Keratinocyte (primary cell): ENCODE data around the gene SPC24. TPM values are rescaled to one million over a fixed set of nuclear protein-coding genes. Genes with fewer than 3 reads are reported as not detected.

Source experiments
- DNase-seq: peaks from one replicate; pipeline ENCODE4 v3.0.0-alpha.2; 2011; ENCODE audit warnings: low read depth, missing footprints, low spot score
- FAIRE-seq: peaks from 2 replicates; lab custom pipeline; 2011; peaks lifted over from hg19 to GRCh38; lab: Jason Lieb, UNC
- H2AFZ ChIP-seq: 2 replicates; pipeline ENCODE4 v1.6.0; 2012; ENCODE audit warnings: low read length, control low read depth, inconsistent platforms; ENCODE audit not compliant: control insufficient read depth
- H3K27ac ChIP-seq: 2 replicates; pipeline ENCODE4 v1.5.1; 2011; ENCODE audit warnings: low read length; ENCODE audit not compliant: control insufficient read depth, insufficient read depth
- H3K27me3 ChIP-seq: 3 replicates; pipeline ENCODE4 v1.6.0; 2011; ENCODE audit warnings: low read length; ENCODE audit not compliant: control insufficient read depth, insufficient read depth; ENCODE audit errors: extremely low read depth
- H3K36me3 ChIP-seq, 2 experiments: 2 replicates in 1 of 2; 3 replicates in 1 of 2; pipeline ENCODE4 v1.5.1; 2011; ENCODE audit warnings: low read length in 2 of 2, mild to moderate bottlenecking in 1 of 2; ENCODE audit not compliant: control insufficient read depth in 2 of 2, insufficient read depth in 2 of 2; ENCODE audit errors: extremely low read depth in 1 of 2
- H3K4me1 ChIP-seq: 3 replicates; pipeline ENCODE4 v1.5.1; 2011; ENCODE audit warnings: low read length; ENCODE audit not compliant: control insufficient read depth, insufficient read depth; ENCODE audit errors: extremely low read depth
- H3K4me2 ChIP-seq: 3 replicates; pipeline ENCODE4 v1.6.0; 2011; ENCODE audit warnings: low read depth, low read length; ENCODE audit not compliant: control insufficient read depth, insufficient read depth; ENCODE audit errors: extremely low read depth
- H3K4me3 ChIP-seq, 3 experiments: fragments of 200-600 bp in 1 of 3; sonication (generic) in 1 of 3; 2 replicates in 2 of 3; 3 replicates in 1 of 3; pipeline ENCODE4 v1.5.1; 2011 to 2016; ENCODE audit warnings: low read length in 3 of 3, mild to moderate bottlenecking in 3 of 3, control low read depth in 2 of 3, inconsistent platforms in 1 of 3, low read depth in 1 of 3, mixed read lengths in 1 of 3, mixed run types in 1 of 3, moderate library complexity in 1 of 3; ENCODE audit not compliant: control insufficient read depth in 2 of 3, insufficient read depth in 2 of 3; ENCODE audit errors: extremely low read depth in 1 of 3
- H3K79me2 ChIP-seq: 2 replicates; pipeline ENCODE4 v1.6.0; 2012; ENCODE audit warnings: low read length; ENCODE audit not compliant: control insufficient read depth, insufficient read depth
- H3K9ac ChIP-seq: 3 replicates; pipeline ENCODE4 v1.6.0; 2011; ENCODE audit warnings: low read length; ENCODE audit not compliant: control insufficient read depth, insufficient read depth; ENCODE audit errors: extremely low read depth
- H3K9me1 ChIP-seq: 3 replicates; pipeline ENCODE4 v1.6.0; 2011; ENCODE audit warnings: low read length; ENCODE audit not compliant: control insufficient read depth, insufficient read depth; ENCODE audit errors: extremely low read depth
- H3K9me3 ChIP-seq: 2 replicates; pipeline ENCODE4 v1.5.1; 2012; ENCODE audit warnings: low read depth, low read length; ENCODE audit not compliant: control insufficient read depth
- H4K20me1 ChIP-seq: 3 replicates; pipeline ENCODE4 v1.6.0; 2011; ENCODE audit warnings: low read length; ENCODE audit not compliant: control insufficient read depth, insufficient read depth; ENCODE audit errors: extremely low read depth
- CTCF ChIP-seq, 3 experiments: IDR thresholded peaks in 1 of 3; conservative IDR thresholded peaks in 1 of 3; optimal IDR thresholded peaks in 1 of 3; 2 replicates in 2 of 3; 3 replicates in 1 of 3; pipeline versions ENCODE3 to v1.5.1; 2011; ENCODE audit warnings: low read length in 3 of 3, mild to moderate bottlenecking in 3 of 3, moderate library complexity in 2 of 3, control low read depth in 1 of 3, inconsistent platforms in 1 of 3; ENCODE audit not compliant: insufficient read depth in 2 of 3; ENCODE audit errors: extremely low read depth in 1 of 3
- EZH2 ChIP-seq: IDR thresholded peaks from one replicate; pipeline ENCODE4 v1.6.1; 2012; ENCODE audit warnings: inconsistent platforms, mild to moderate bottlenecking, low read length, moderate library complexity
- dilution Hi-C: fragments of 300-500 bp; cut with MboI; formaldehyde crosslinking; loops from one replicate; pipeline ENCODE4 v1.7.0; 2020; ENCODE audit warnings: low sequenced_read_pairs; ENCODE audit not compliant: extremely low pct_ligation_motif_present
- polyA plus RNA-seq, 5 experiments: library from polyadenylated mRNA; depleted of rRNA in 3 of 5; stranded (reverse) in 3 of 5; stranded (forward) in 1 of 5; unstranded in 1 of 5; fragments of >200 nt; gene quantifications; 1 replicate in 1 of 5; 2 replicates in 3 of 5; 3 replicates in 1 of 5; pipeline versions ENCODE4 v1.2.1 to v1.2.3, GENCODE V29; 2011 to 2012; ENCODE audit warnings: missing spikeins in 2 of 5, low read depth in 1 of 5, low replicate concordance in 1 of 5

SPC24 gene
- polyA plus RNA-seq, 1 donor (not counting 4 experiments of a cell fraction or from before 2014, with no cell fraction given), result 6.4 TPM

GRCh38 chr19:11192957-11193939, 37.7 kb upstream of the SPC24 start:
- DNase-seq, result no peak
- Histone ChIP-seq H2AFZ (no peak overlapping the region), H3K4me1 (peaks cover 5% of the 10 kb centered on the region), H3K4me2 (no peak overlapping the region), H3K9ac (no peak overlapping the region), H3K36me3 (no peaks in the 10 kb centered on the region), H4K20me1 (no peaks in the 10 kb centered on the region), H3K9me3 (no peaks in the 10 kb centered on the region), H3K9me1 (no peaks in the 10 kb centered on the region), H3K27ac (no peak overlapping the region), H3K27me3 (no peaks in the 10 kb centered on the region), H3K79me2 (no peaks in the 10 kb centered on the region), H3K4me3 (no peak overlapping the region)
- FAIRE-seq, result no peak
- dilution Hi-C loops, result no loop called here
- TF ChIP-seq EZH2 (no peak), CTCF (optimal IDR thresholded peaks at IDR 0.05 in 1 of 3, IDR thresholded peaks at IDR 0.05 in 1 of 3, conservative IDR thresholded peaks at IDR 0.05 in 1 of 3; ENCODE audit: extremely low read depth in 1 of 3, insufficient read depth in 2 of 3, low read length in 3 of 3) (no peak)

GRCh38 chr19:11191934-11192333, 36.4 kb upstream of the SPC24 start:
- Histone ChIP-seq H3K36me3 (no peaks in the 10 kb centered on the region), H3K79me2 (no peaks in the 10 kb centered on the region), H3K27ac (no peak overlapping the region), H3K4me1 (peaks cover 5% of the 10 kb centered on the region), H4K20me1 (no peaks in the 10 kb centered on the region), H3K9ac (no peak overlapping the region), H3K9me3 (no peaks in the 10 kb centered on the region), H3K4me3 (no peak overlapping the region), H2AFZ (no peak overlapping the region), H3K9me1 (no peaks in the 10 kb centered on the region), H3K4me2 (no peak overlapping the region), H3K27me3 (no peaks in the 10 kb centered on the region)
- no peak for FAIRE-seq
- TF ChIP-seq EZH2 (no peak), CTCF (optimal IDR thresholded peaks at IDR 0.05 in 1 of 3, IDR thresholded peaks at IDR 0.05 in 1 of 3, conservative IDR thresholded peaks at IDR 0.05 in 1 of 3; ENCODE audit: extremely low read depth in 1 of 3, insufficient read depth in 2 of 3, low read length in 3 of 3) (no peak)
- DNase-seq, result no peak
- dilution Hi-C loops, result no loop called here
